Kidney (tissue), 14 donors: ENCODE measurements around the gene DNAL1. TPM values are rescaled to one million over a fixed set of nuclear protein-coding genes. Genes with fewer than 3 reads are reported as not detected.

Experiments used
- DNase-seq, 5 donors: peaks; one replicate each; pipeline ENCODE4 v3.0.0-alpha.2; 2013 to 2020
- FAIRE-seq: peaks from 2 replicates; lab custom pipeline; 2012; peaks lifted over from hg19 to GRCh38; lab: Jason Lieb, UNC
- H3K27ac ChIP-seq, 2 donors: one replicate each; pipeline ENCODE4 v1.7.0; 2013; ENCODE audit warnings: low read depth in 2 of 2, low read length in 2 of 2, inconsistent platforms in 1 of 2
- H3K27me3 ChIP-seq: one replicate; pipeline ENCODE4 v1.7.1; 2013; ENCODE audit warnings: low read length, inconsistent platforms; ENCODE audit not compliant: control insufficient read depth, insufficient read depth
- H3K36me3 ChIP-seq, 3 donors: one replicate each; pipeline versions ENCODE4 v1.7.0 to v1.7.1; 2013; ENCODE audit warnings: low read length in 3 of 3, control low read depth in 1 of 3, inconsistent platforms in 1 of 3; ENCODE audit not compliant: insufficient read depth in 3 of 3, control insufficient read depth in 2 of 3
- H3K4me1 ChIP-seq, 3 donors: one replicate each; pipeline versions ENCODE4 v1.7.0 to v1.7.1; 2013; ENCODE audit warnings: low read length in 3 of 3, inconsistent platforms in 1 of 3, low read depth in 1 of 3; ENCODE audit not compliant: control insufficient read depth in 2 of 3, insufficient read depth in 2 of 3
- H3K4me3 ChIP-seq, 3 donors: one replicate each; pipeline versions ENCODE4 v1.7.0 to v1.8.1; 2013; ENCODE audit warnings: low read length in 3 of 3, control low read depth in 1 of 3, inconsistent platforms in 1 of 3
- H3K9ac ChIP-seq, 3 donors: one replicate each; pipeline versions ENCODE4 v1.7.0 to v1.7.1; 2013; ENCODE audit warnings: low read length in 3 of 3, control low read depth in 1 of 3, inconsistent platforms in 1 of 3
- H3K9me3 ChIP-seq, 3 donors: one replicate each; pipeline versions ENCODE4 v1.7.0 to v1.7.1; 2013; ENCODE audit warnings: low read length in 3 of 3, control low read depth in 1 of 3, inconsistent platforms in 1 of 3; ENCODE audit not compliant: control insufficient read depth in 2 of 3, insufficient read depth in 1 of 3
- CTCF ChIP-seq: IDR thresholded peaks from 3 replicates; pipeline ENCODE4 v1.5.1; 2012; ENCODE audit warnings: mild to moderate bottlenecking, moderate library complexity, borderline replicate concordance; ENCODE audit not compliant: insufficient read depth; ENCODE audit errors: extremely low read depth
- intact Hi-C: fragments of 100-400 bp; cut with DNase I; formaldehyde crosslinking; loops from one replicate; pipeline ENCODE4 v1.11.1; 2022
- polyA plus RNA-seq: library from polyadenylated mRNA; stranded (reverse); fragments of 350-450 nt; fragmentation: Illumina TruSeq; extraction: RNeasy Lipid Tissue Mini Kit (QIAGEN cat#74804); gene quantifications from one replicate; pipeline ENCODE4 v1.2.3, GENCODE V29; 2014; ENCODE audit warnings: low read depth, low replicate concordance; ENCODE audit not compliant: insufficient read depth
- total RNA-seq: library from RNA; stranded (reverse); fragmentation: NEBNext Ultra II Directional; extraction: Animal tissue kit (Norgen Biotek cat#: 25700); gene quantifications from one replicate; pipeline ENCODE4 v1.2.1, GENCODE V29; 2021
- donor health status: control.
- donor health status: control.
- donor health status: control.
- donor health status: control.
- donor health status: control.
- donor health status: DM: yes; HTN: yes; CAD: no.
- donor health status: Normal renal cell carcinoma (clear cell type).

DNAL1 gene
- total and polyA plus RNA-seq, 2 donors from 2014 or later, result 9.3 to 32.3 TPM

GRCh38 chr14:73726025-73726961, 81.5 kb downstream of the DNAL1 start:
- H3K36me3 ChIP-seq, result peaks cover 15 to 63% (median 27%) of the 10 kb centered on the region in 3 donors
- H3K27ac ChIP-seq, result peak overlapping the region; percentile 23 to 65
- no peak overlapping the region for H3K9ac ChIP-seq

GRCh38 chr14:73727166-73727565, 82.4 kb downstream of the DNAL1 start:
- peak in 1 of 5 donors; percentile 23 for DNase-seq
- intact Hi-C loops, result loop anchor here (5.0 kb wide), 1 partner anchor 100 kb away; no protein-coding TSS in a partner anchor
- Histone ChIP-seq H3K9me3 (no peaks in the 10 kb centered on the region), H3K4me1 (peaks cover 3 to 27% (median 23%) of the 10 kb centered on the region in 3 donors), H3K27ac (no peak overlapping the region), H3K36me3 (peaks cover 13 to 55% (median 26%) of the 10 kb centered on the region in 3 donors), H3K9ac (no peak overlapping the region), H3K4me3 (no peak overlapping the region), H3K27me3 (no peaks in the 10 kb centered on the region)
- TF ChIP-seq CTCF, result no peak
- FAIRE-seq, result no peak

More at GRCh38 chr14:73726025-73726961, 81.5 kb downstream of the DNAL1 start:
- Histone ChIP-seq H3K27me3 (no peaks in the 10 kb centered on the region), H3K4me1 (peaks cover 3 to 27% (median 23%) of the 10 kb centered on the region in 3 donors), H3K4me3 (no peak overlapping the region), H3K9me3 (no peaks in the 10 kb centered on the region)
- FAIRE-seq, result no peak
- TF ChIP-seq CTCF, result no peak
- intact Hi-C loops, result loop anchor here (5.0 kb wide), 1 partner anchor 101 kb away; no protein-coding TSS in a partner anchor
- DNase-seq, result peak in 1 of 5 donors; percentile 34

GRCh38 chr14:73728717-73729330, 84.0 kb downstream of the DNAL1 start:
- Histone ChIP-seq H3K27ac (peak overlapping the region in 1 of 2 donors; percentile 70), H3K9me3 (no peaks in the 10 kb centered on the region), H3K9ac (peak overlapping the region in 1 of 3 donors; percentile 55), H3K27me3 (no peaks in the 10 kb centered on the region), H3K4me1 (peaks cover under 1 to 24% (median 19%) of the 10 kb centered on the region in 3 donors), H3K36me3 (peaks cover 13 to 42% (median 18%) of the 10 kb centered on the region in 3 donors), H3K4me3 (no peak overlapping the region)
- FAIRE-seq (peak; percentile 37), DNase-seq (peak; percentile 85 to 91 (median 86))
- intact Hi-C loops, result loop anchor here (5.0 kb wide), 1 partner anchor 98 kb away; no protein-coding TSS in a partner anchor
- peak; percentile 91 for TF ChIP-seq CTCF
